GM13976 (cell line): ENCODE measurements around the gene IRF5.

Experiments used
- DNase-seq: peaks from one replicate; pipeline ENCODE4 v3.0.0; 2012; ENCODE audit warnings: low spot score
- CTCF ChIP-seq: IDR thresholded peaks from 2 replicates; pipeline ENCODE4 v1.5.1; 2012; ENCODE audit warnings: borderline replicate concordance, mild to moderate bottlenecking; ENCODE audit not compliant: insufficient read depth; ENCODE audit errors: extremely low read depth, missing control alignments, control extremely low read depth
- in situ Hi-C: fragments of 300-500 bp; cut with MboI; formaldehyde crosslinking; loops from one replicate; pipeline ENCODE4 v1.12.0; 2022; ENCODE audit warnings: low sequenced_read_pairs, mixed read lengths, inconsistent platforms; ENCODE audit not compliant: unreplicated experiment

IRF5 gene

GRCh38 chr7:128946936-128947830 is 9.5 kb downstream of the IRF5 start:
- in situ Hi-C loops: no loop called here
- peak; percentile 41 for TF ChIP-seq CTCF
- DNase-seq: no peak

- no peak for TF ChIP-seq CTCF
- DNase-seq: no peak
- in situ Hi-C loops: no loop called here
These were observed 10.1 kb downstream of the IRF5 start for GRCh38 chr7:128947854-128948253.

- in situ Hi-C loops: no loop called here
- DNase-seq: no peak
- no peak for TF ChIP-seq CTCF
These were observed 10.7 kb downstream of the IRF5 start for GRCh38 chr7:128948312-128948973.

- in situ Hi-C loops: no loop called here
- TF ChIP-seq CTCF: no peak
- DNase-seq: no peak
These were observed 11.4 kb downstream of the IRF5 start for GRCh38 chr7:128948976-128949760.

- no peak for DNase-seq
- TF ChIP-seq CTCF: no peak
- in situ Hi-C loops: no loop called here
These were observed 13.6 kb downstream of the IRF5 start for GRCh38 chr7:128951296-128951695.

GRCh38 chr7:128954150-128954549 is 16.4 kb downstream of the IRF5 start:
- no peak for DNase-seq
- TF ChIP-seq CTCF: no peak
- in situ Hi-C loops: no loop called here
